D721Med (cell line): ENCODE data around the gene IRX3.

ENCODE experiments used
- DNase-seq: peaks from one replicate; pipeline ENCODE4 v3.0.0; 2011; ENCODE audit warnings: low spot score; ENCODE audit not compliant: insufficient read length
- FAIRE-seq: peaks from 2 replicates; lab custom pipeline; 2011; peaks lifted over from hg19 to GRCh38; lab: Jason Lieb, UNC
- CTCF ChIP-seq: IDR thresholded peaks from 2 replicates; pipeline ENCODE4 v1.5.1; 2012; ENCODE audit warnings: mild to moderate bottlenecking, control low read depth; ENCODE audit not compliant: insufficient read depth; ENCODE audit errors: missing control alignments

Gene IRX3

GRCh38 chr16:54283725-54284318 lies 2.8 kb downstream of the IRX3 start:
- no peak for TF ChIP-seq CTCF
- FAIRE-seq, result no peak
- no peak for DNase-seq

GRCh38 chr16:54282928-54283724 lies 3.5 kb downstream of the IRX3 start:
- DNase-seq (no peak), FAIRE-seq (no peak)
- no peak for TF ChIP-seq CTCF

GRCh38 chr16:54282202-54282927 lies 4.2 kb downstream of the IRX3 start:
- TF ChIP-seq CTCF, result peak; percentile 38
- DNase-seq (no peak), FAIRE-seq (no peak)

GRCh38 chr16:54281535-54282201 lies 4.9 kb downstream of the IRX3 start:
- no peak for DNase-seq
- no peak for TF ChIP-seq CTCF

GRCh38 chr16:54280751-54281150 lies 5.8 kb downstream of the IRX3 start:
- no peak for FAIRE-seq
- no peak for DNase-seq
- no peak for TF ChIP-seq CTCF

More at GRCh38 chr16:54281535-54282201, 4.9 kb downstream of the IRX3 start:
- no peak for FAIRE-seq

GRCh38 chr16:54277845-54278703 lies 8.5 kb downstream of the IRX3 start:
- TF ChIP-seq CTCF, result no peak

More at GRCh38 chr16:54277845-54278703, 8.5 kb downstream of the IRX3 start:
- FAIRE-seq (no peak), DNase-seq (no peak)
